Measurements from ENCODE around the gene DTWD1. TPM values are rescaled to one million over a fixed set of nuclear protein-coding genes. Genes with fewer than 3 reads are reported as not detected.
"Not testable (repeated sequence)": the region's sequence is repeated elsewhere in the genome, so short reads cannot be mapped to it uniquely, and the experiment has no call there.

The DTWD1 gene
- total RNA-seq, 1 donor from 2014 or later, result 42.9 TPM

- DNase-seq (ENCODE audit: low spot score), result peak; percentile 50
Measured at GRCh38 chr15:49645941-49646340, 25.1 kb downstream of the DTWD1 start.

- DNase-seq (ENCODE audit: low spot score), result no peak
Measured at GRCh38 chr15:49646891-49647290, 26.0 kb downstream of the DTWD1 start.

GRCh38 chr15:49649987-49650386 is 29.1 kb downstream of the DTWD1 start:
- no peak for DNase-seq (ENCODE audit: low spot score)

GRCh38 chr15:49650676-49651075 is 29.8 kb downstream of the DTWD1 start:
- DNase-seq (ENCODE audit: low spot score), result no peak

- DNase-seq (ENCODE audit: low spot score), result no peak
Measured at GRCh38 chr15:49652922-49653321, 32.1 kb downstream of the DTWD1 start.

GRCh38 chr15:49656734-49657133 is 35.9 kb downstream of the DTWD1 start:
- no peak for DNase-seq (ENCODE audit: low spot score)

- no peak for DNase-seq (ENCODE audit: low spot score)
Measured at GRCh38 chr15:49664716-49665115, 43.9 kb downstream of the DTWD1 start.

- DNase-seq (ENCODE audit: low spot score), result not testable (repeated sequence)
Measured at GRCh38 chr15:49666486-49666885, 45.6 kb downstream of the DTWD1 start.

- no peak for DNase-seq (ENCODE audit: low spot score)
Measured at GRCh38 chr15:49669288-49669687, 48.4 kb downstream of the DTWD1 start.

GRCh38 chr15:49673861-49674260 is 53.0 kb downstream of the DTWD1 start:
- no peak for DNase-seq (ENCODE audit: low spot score)

GRCh38 chr15:49674370-49674769 is 53.5 kb downstream of the DTWD1 start:
- DNase-seq (ENCODE audit: low spot score), result no peak

- DNase-seq (ENCODE audit: low spot score), result no peak
Measured at GRCh38 chr15:49675041-49675440, 54.2 kb downstream of the DTWD1 start.

- DNase-seq (ENCODE audit: low spot score), result no peak
Measured at GRCh38 chr15:49678655-49679054, 57.8 kb downstream of the DTWD1 start.

GRCh38 chr15:49686599-49686998 is 65.8 kb downstream of the DTWD1 start:
- DNase-seq (ENCODE audit: low spot score), result no peak

- no peak for DNase-seq (ENCODE audit: low spot score)
Measured at GRCh38 chr15:49688135-49688790, 67.4 kb downstream of the DTWD1 start.

GRCh38 chr15:49692514-49693090 is 71.8 kb downstream of the DTWD1 start:
- DNase-seq (ENCODE audit: low spot score), result no peak

- DNase-seq (ENCODE audit: low spot score), result no peak
Measured at GRCh38 chr15:49693498-49693897, 72.7 kb downstream of the DTWD1 start.

GRCh38 chr15:49696433-49696832 is 75.6 kb downstream of the DTWD1 start:
- no peak for DNase-seq (ENCODE audit: low spot score)

- no peak for DNase-seq (ENCODE audit: low spot score)
Measured at GRCh38 chr15:49697121-49697520, 76.3 kb downstream of the DTWD1 start.

GRCh38 chr15:49702982-49703381 is 82.1 kb downstream of the DTWD1 start:
- not testable (repeated sequence) for DNase-seq (ENCODE audit: low spot score)

Data from ureter (tissue), 1 donor.